ENCODE data around the gene RDH13. TPM values are rescaled to one million over a fixed set of nuclear protein-coding genes. Genes with fewer than 3 reads are reported as not detected.

Gene RDH13
- total and polyA plus RNA-seq, 4 donors: 8.9 to 11.7 (median 9.5) TPM

- no peaks in the 10 kb centered on the region for H3K9me3 ChIP-seq (ENCODE audit: control insufficient read depth in 4 of 4, low read length in 3 of 4)
- H3K4me1 ChIP-seq (ENCODE audit: control insufficient read depth in 4 of 4, insufficient read depth in 4 of 4, low read length in 3 of 4): peaks cover 5 to 16% (median 10%) of the 10 kb centered on the region in 4 donors
- DNase-seq (ENCODE audit: low spot score): peak; percentile 72
- WGBS: 5% methylated on average over 74 of the region's 74 CpGs
- peaks cover 0 to 12% (median 2%) of the 10 kb centered on the region in 4 donors for H3K36me3 ChIP-seq (ENCODE audit: control insufficient read depth in 4 of 4, insufficient read depth in 3 of 4, low read depth in 1 of 4, low read length in 3 of 4)
- H3K27ac ChIP-seq (ENCODE audit: low read depth in 1 of 2, low read length in 2 of 2): no peak overlapping the region
- no peak overlapping the region for H3K9ac ChIP-seq (ENCODE audit: low read depth in 1 of 2, low read length in 2 of 2)
- peak overlapping the region in 1 of 3 donors; percentile 46 for H3K4me3 ChIP-seq (ENCODE audit: low read depth in 1 of 3, low read length in 3 of 3)
- H3K27me3 ChIP-seq (ENCODE audit: control insufficient read depth in 4 of 4, insufficient read depth in 4 of 4, low read length in 3 of 4): peaks cover 0 to 6% (median 2%) of the 10 kb centered on the region in 4 donors
- TF ChIP-seq ZBTB33 (IDR thresholded peaks at IDR 0.05) (no peak), NR2F2 (IDR thresholded peaks at IDR 0.05) (no peak), FOXA1 (IDR thresholded peaks at IDR 0.05) (no peak), TAF1 (conservative IDR thresholded peaks at IDR 0.05) (no peak), REST (IDR thresholded peaks at IDR 0.05) (no peak), JUND (IDR thresholded peaks at IDR 0.05) (no peak), SP1 (IDR thresholded peaks at IDR 0.05) (peak; percentile 14)
- TF ChIP-seq, protein P1, sequence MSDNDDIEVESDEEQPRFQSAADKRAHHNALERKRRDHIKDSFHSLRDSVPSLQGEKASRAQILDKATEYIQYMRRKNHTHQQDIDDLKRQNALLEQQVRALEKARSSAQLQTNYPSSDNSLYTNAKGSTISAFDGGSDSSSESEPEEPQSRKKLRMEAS (IDR thresholded peaks at IDR 0.05): no peak
Observed at GRCh38 chr19:55086730-55087541, 24.0 kb upstream of the RDH13 start.

DNA sequence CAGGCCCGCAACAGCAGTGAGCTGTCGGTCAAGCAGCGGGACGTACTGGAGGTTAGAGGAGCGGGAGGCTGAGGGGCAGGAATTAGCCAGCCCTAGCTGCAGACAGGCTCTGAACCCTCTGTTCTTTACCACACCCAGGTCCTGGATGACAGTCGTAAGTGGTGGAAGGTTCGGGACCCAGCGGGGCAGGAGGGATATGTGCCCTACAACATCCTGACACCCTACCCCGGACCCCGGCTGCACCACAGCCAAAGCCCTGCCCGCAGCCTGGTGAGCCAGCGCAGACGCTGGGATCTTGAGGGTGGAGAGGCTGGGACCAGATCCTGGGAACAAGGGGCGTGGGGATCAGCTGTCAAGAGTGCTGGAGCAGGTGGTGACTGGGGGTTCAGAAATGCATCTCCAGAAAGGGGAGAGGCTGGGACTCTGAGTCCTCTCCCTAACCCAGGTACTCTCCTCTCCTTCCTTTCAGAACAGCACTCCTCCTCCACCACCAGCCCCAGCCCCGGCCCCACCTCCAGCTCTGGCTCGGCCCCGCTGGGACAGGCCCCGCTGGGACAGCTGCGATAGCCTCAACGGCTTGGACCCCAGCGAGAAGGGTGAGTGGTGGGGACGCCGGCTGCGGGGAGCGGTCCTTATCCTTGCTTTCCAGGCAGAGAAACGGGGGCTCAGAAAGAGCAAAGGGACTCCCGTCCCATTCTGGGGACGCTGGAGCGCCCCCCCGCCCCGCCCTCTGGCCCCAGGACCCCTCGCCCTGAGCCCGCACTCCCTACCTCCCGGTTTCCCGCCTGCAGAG is 23.2 kb upstream of the RDH13 start:
- TF ChIP-seq YY1 (IDR thresholded peaks at IDR 0.05) (no peak), JUND (IDR thresholded peaks at IDR 0.05) (no peak), RXRA (IDR thresholded peaks at IDR 0.05) (no peak), TAF1 (conservative IDR thresholded peaks at IDR 0.05) (no peak), ZBTB33 (IDR thresholded peaks at IDR 0.05) (no peak), REST (IDR thresholded peaks at IDR 0.05) (no peak), ATF3 (IDR thresholded peaks at IDR 0.05) (no peak), HNF4G (IDR thresholded peaks at IDR 0.05) (no peak), HNF4A (conservative IDR thresholded peaks at IDR 0.05) (no peak), EGR1 (IDR thresholded peaks at IDR 0.05; ENCODE audit: low read depth in 2 of 2) (no peak)
- TF ChIP-seq, protein P1 (IDR thresholded peaks at IDR 0.05): no peak
- Histone ChIP-seq H3K27me3 (ENCODE audit: control insufficient read depth in 4 of 4, insufficient read depth in 4 of 4, low read length in 3 of 4) (peaks cover 0 to 8% (median 3%) of the 10 kb centered on the region in 4 donors), H3K27ac (ENCODE audit: low read depth in 1 of 2, low read length in 2 of 2) (no peak overlapping the region), H3K4me3 (ENCODE audit: low read depth in 1 of 3, low read length in 3 of 3) (peak overlapping the region in 1 of 3 donors; percentile 46), H3K9me3 (ENCODE audit: control insufficient read depth in 4 of 4, low read length in 3 of 4) (no peaks in the 10 kb centered on the region), H3K9ac (ENCODE audit: low read depth in 1 of 2, low read length in 2 of 2) (no peak overlapping the region), H3K4me1 (ENCODE audit: control insufficient read depth in 4 of 4, insufficient read depth in 4 of 4, low read length in 3 of 4) (peaks cover 7 to 20% (median 13%) of the 10 kb centered on the region in 4 donors), H3K36me3 (ENCODE audit: control insufficient read depth in 4 of 4, insufficient read depth in 3 of 4, low read depth in 1 of 4, low read length in 3 of 4) (peaks cover 0 to 5% (median 0%) of the 10 kb centered on the region in 4 donors)
- no peak for DNase-seq (ENCODE audit: low spot score)
- WGBS: 23% methylated on average over 35 of the region's 35 CpGs
